GM19467 (cell line): ENCODE results near the gene ZNF524.

Source experiments
- ATAC-seq: cut with Tn5 transposase; IDR thresholded peaks from one replicate; pipeline ENCODE4 v1.9.1; 2021; ENCODE audit warnings: mild to moderate bottlenecking, moderate library complexity; ENCODE audit not compliant: unreplicated experiment

Gene ZNF524

GRCh38 chr19:55619286-55619685, 19.2 kb downstream of the ZNF524 start:
- ATAC-seq = no peak

GRCh38 chr19:55620410-55621204, 20.5 kb downstream of the ZNF524 start:
- ATAC-seq = no peak

- ATAC-seq = no peak
These were observed 21.2 kb downstream of the ZNF524 start for GRCh38 chr19:55621205-55621672.

GRCh38 chr19:55621673-55622231, 21.7 kb downstream of the ZNF524 start:
- no peak for ATAC-seq

- ATAC-seq = no peak
These were observed 22.3 kb downstream of the ZNF524 start for GRCh38 chr19:55622242-55622969.

GRCh38 chr19:55623130-55623529, 23.0 kb downstream of the ZNF524 start:
- no peak for ATAC-seq

GRCh38 chr19:55623561-55623960, 23.5 kb downstream of the ZNF524 start:
- no peak for ATAC-seq

- ATAC-seq = no peak
These were observed 24.3 kb downstream of the ZNF524 start, which contains the start of gene ZNF784 for GRCh38 chr19:55624109-55625003. TSS of gene ZNF784 (minus strand) at chr19:55624566. CDS start at chr19:55624561, 5 bp downstream.

- no peak for ATAC-seq
These were observed 24.9 kb downstream of the ZNF524 start for GRCh38 chr19:55625004-55625326.

GRCh38 chr19:55626350-55626749, 26.3 kb downstream of the ZNF524 start:
- ATAC-seq = no peak

- no peak for ATAC-seq
These were observed 32.4 kb downstream of the ZNF524 start for GRCh38 chr19:55632463-55632834.

- ATAC-seq = no peak
These were observed 33.8 kb downstream of the ZNF524 start for GRCh38 chr19:55633861-55634260.

GRCh38 chr19:55635334-55635717, 35.2 kb downstream of the ZNF524 start:
- no peak for ATAC-seq

GRCh38 chr19:55635856-55636440, 35.9 kb downstream of the ZNF524 start:
- no peak for ATAC-seq

- ATAC-seq = no peak
These were observed 36.6 kb downstream of the ZNF524 start for GRCh38 chr19:55636723-55637122.

GRCh38 chr19:55637534-55637933, 37.4 kb downstream of the ZNF524 start:
- no peak for ATAC-seq

- ATAC-seq = no peak
These were observed 38.8 kb downstream of the ZNF524 start for GRCh38 chr19:55638864-55639359.

GRCh38 chr19:55640043-55640576, 40.0 kb downstream of the ZNF524 start:
- no peak for ATAC-seq

- ATAC-seq = no peak
These were observed 40.7 kb downstream of the ZNF524 start, which contains the start of gene ZNF580 for GRCh38 chr19:55640577-55641425. TSS of gene ZNF580 (plus strand) at chr19:55641002. CDS start at chr19:55642509, 1,507 bp downstream.
